ENCODE results near the gene OR2J3.

DNA sequence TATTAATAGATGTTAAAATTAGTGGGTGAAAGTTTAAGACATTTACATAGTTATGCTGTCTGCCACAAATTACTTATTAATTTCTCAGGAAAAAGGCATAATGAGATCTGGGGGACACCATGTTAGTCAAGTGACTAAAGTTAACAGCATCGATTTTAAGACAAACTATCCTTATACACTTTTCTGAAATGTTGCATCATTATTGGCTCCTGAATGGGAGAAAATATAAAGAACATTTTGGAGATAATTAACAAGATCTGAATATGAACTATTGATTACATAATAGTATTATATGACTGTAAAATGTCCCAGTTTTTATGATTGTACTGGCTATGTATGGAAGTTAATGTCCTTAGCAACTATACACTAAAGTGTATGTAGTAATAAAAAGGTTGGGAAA lies 28.7 kb upstream of the OR2J3 start:
- TF ChIP-seq, protein P1, sequence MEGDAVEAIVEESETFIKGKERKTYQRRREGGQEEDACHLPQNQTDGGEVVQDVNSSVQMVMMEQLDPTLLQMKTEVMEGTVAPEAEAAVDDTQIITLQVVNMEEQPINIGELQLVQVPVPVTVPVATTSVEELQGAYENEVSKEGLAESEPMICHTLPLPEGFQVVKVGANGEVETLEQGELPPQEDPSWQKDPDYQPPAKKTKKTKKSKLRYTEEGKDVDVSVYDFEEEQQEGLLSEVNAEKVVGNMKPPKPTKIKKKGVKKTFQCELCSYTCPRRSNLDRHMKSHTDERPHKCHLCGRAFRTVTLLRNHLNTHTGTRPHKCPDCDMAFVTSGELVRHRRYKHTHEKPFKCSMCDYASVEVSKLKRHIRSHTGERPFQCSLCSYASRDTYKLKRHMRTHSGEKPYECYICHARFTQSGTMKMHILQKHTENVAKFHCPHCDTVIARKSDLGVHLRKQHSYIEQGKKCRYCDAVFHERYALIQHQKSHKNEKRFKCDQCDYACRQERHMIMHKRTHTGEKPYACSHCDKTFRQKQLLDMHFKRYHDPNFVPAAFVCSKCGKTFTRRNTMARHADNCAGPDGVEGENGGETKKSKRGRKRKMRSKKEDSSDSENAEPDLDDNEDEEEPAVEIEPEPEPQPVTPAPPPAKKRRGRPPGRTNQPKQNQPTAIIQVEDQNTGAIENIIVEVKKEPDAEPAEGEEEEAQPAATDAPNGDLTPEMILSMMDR (IDR thresholded peaks at IDR 0.05), result no peak
- TF ChIP-seq, protein P2, sequence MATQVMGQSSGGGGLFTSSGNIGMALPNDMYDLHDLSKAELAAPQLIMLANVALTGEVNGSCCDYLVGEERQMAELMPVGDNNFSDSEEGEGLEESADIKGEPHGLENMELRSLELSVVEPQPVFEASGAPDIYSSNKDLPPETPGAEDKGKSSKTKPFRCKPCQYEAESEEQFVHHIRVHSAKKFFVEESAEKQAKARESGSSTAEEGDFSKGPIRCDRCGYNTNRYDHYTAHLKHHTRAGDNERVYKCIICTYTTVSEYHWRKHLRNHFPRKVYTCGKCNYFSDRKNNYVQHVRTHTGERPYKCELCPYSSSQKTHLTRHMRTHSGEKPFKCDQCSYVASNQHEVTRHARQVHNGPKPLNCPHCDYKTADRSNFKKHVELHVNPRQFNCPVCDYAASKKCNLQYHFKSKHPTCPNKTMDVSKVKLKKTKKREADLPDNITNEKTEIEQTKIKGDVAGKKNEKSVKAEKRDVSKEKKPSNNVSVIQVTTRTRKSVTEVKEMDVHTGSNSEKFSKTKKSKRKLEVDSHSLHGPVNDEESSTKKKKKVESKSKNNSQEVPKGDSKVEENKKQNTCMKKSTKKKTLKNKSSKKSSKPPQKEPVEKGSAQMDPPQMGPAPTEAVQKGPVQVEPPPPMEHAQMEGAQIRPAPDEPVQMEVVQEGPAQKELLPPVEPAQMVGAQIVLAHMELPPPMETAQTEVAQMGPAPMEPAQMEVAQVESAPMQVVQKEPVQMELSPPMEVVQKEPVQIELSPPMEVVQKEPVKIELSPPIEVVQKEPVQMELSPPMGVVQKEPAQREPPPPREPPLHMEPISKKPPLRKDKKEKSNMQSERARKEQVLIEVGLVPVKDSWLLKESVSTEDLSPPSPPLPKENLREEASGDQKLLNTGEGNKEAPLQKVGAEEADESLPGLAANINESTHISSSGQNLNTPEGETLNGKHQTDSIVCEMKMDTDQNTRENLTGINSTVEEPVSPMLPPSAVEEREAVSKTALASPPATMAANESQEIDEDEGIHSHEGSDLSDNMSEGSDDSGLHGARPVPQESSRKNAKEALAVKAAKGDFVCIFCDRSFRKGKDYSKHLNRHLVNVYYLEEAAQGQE (IDR thresholded peaks at IDR 0.05; ENCODE audit: insufficient read depth in 1 of 2, low read depth in 2 of 2, low read length in 1 of 2), result no peak
- TF ChIP-seq POLR2AphosphoS5 (IDR thresholded peaks at IDR 0.05; ENCODE audit: low read depth, low read length) (no peak), SIN3A (IDR thresholded peaks at IDR 0.05; ENCODE audit: borderline replicate concordance, insufficient read depth, low read depth, low read length) (no peak), TCF7L2 (IDR thresholded peaks at IDR 0.05; ENCODE audit: low read depth, low read length) (no peak)
